Retina (tissue), 1 donor: ENCODE results near the gene PPP2R2D.

ENCODE experiments used
- DNase-seq: peaks from one replicate; pipeline ENCODE4 v3.0.0-alpha.2; 2016

PPP2R2D gene

DNA sequence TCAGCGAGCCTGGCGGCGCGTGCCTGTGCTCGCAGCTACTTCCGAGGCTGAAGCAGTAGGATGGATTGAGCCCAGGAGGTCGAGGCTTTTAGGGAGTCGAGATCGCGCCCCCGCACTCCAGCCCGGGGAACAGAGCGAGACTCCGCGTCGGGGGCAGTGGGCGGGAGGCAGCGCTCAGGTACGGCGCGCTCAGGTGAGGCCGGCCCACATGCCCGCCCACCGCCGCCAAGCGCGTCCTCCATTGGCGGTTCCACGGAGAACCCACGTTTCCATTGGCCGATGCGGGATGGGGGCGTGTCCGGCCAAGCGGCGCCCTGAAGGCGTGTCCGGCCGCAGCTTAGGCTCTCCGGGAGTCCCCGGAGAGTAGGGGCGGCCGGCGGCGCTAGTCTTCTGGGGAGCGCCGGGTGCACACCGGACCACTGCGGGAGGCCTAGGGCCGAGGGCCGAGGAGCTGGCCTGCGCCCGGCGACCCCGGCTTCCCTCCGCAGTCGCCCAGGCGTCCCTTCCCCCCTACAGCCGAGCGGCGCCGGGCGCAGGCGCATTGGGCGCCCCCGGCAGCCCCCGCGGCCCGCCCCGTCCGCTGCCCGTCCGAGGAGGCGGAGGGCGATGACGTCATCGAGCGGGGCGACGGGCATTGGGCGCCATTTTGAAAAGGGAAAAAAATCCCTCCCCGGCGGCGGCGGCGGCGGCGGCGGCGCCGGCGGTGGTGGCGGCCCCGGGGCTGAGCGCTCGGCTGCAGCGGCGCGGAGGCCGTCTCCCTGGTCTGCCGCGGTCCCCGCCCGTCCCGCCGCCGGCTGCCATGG is at the start of gene PPP2R2D:
TSS of gene PPP2R2D (plus strand) at position 659 of the 803 bp plus-strand sequence. CDS start at position 800, 141 bp downstream.
- DNase-seq, result peak; percentile 99

DNA sequence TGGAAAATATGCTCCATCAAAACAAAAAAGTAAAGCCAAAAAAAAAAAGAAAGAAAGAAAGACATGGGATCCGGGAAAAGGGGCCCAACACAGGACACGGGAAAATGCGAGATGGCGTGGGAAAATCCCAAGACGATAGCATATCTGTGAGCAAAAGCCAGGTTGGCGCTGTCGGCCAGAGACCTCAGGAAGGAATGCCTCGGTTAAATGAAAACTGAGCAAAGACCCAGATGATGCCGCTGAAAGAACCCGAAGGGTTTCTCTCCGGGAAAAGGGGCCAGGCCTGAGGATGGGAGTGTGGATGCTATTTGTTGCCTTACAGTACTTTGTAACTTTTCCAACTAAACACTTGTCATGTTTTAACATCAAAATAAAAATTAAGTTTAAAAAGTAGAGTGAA is 49.5 kb upstream of the PPP2R2D start:
- no peak for DNase-seq

DNA sequence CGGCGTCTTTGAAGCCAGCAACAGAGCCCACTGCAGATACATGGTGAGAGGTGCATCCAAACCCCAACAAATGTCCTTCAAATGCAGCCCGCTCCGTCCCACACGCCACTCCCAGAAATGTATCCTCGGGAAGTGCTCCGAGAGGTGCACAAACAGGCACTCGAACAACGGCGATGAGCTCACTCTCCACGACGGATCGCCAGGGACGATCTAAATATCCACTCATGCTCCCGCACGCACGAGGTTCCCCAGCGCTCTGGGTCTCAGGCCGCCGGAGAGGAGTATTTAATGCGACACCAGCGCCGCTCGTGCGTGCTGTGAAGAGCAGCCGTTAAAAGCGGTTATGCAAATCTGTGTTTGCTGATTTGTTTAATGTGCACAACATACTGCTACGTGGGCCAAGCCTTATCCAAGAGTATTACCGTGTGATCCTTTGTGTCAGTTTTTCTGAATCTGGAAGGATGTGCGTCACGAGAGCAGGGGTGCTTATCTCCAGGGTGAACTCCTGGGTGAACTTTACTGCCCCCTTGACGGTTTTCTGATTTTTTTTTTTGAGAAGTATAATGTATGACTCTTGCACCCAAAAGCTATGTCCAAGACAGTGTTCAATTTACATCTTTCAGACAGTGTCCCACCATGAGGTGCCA is 48.5 kb upstream of the PPP2R2D start:
- no peak for DNase-seq

DNA sequence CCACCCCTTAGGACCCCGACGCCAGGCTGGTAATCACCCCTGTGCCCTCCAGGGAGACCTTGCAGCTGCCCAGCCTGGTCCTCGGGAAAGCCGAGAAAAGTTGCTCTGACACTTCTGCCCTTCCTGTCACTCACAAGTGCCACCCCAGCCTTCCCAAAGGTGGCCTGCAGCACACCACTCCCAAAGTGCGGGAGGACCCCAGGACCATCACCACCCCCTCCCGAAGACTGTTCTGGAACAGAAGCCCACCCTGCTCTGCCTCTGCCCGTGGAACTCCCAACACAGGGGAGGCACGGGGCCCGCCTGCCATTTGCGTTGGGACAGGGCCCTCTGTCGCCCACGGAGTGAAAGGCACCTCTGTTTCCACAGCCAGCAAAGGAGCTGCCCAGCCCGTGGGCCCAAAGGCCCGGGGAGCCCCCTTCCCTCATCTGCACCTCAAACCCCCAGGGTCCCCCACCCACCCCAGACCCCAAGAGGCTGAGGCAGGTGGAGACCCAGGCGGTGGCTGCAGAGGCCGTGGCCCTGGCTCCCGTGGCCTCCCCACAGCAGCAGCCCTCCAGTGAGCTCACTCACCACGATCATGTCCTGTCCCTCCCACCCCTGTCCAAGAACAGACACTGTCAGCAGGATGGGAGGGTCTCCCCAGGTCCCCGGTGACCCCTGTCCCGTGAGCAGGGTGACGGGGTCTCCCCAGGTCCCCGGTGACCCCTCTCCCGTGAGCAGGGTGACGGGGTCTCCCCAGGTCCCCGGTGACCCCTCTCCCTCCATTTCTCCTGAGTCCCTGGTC is 47.8 kb upstream of the PPP2R2D start:
- DNase-seq, result no peak

DNA sequence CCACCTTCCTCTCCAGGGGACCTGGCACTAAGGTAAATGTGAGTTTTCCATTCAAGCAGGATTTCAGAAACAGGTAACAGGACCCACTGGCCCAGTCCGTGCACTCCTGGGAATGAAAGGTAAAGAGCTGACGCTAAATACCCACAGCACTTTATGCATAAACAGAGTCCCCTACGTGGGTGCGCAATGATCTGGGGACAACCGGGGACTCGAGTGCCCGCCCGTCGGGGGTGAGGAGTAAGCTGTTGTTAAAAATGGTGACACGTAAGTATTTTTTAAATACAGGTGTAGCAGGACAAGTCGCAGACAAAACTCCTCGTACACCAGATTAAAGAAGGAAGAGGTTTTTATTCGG is 47.2 kb upstream of the PPP2R2D start:
- no peak for DNase-seq

DNA sequence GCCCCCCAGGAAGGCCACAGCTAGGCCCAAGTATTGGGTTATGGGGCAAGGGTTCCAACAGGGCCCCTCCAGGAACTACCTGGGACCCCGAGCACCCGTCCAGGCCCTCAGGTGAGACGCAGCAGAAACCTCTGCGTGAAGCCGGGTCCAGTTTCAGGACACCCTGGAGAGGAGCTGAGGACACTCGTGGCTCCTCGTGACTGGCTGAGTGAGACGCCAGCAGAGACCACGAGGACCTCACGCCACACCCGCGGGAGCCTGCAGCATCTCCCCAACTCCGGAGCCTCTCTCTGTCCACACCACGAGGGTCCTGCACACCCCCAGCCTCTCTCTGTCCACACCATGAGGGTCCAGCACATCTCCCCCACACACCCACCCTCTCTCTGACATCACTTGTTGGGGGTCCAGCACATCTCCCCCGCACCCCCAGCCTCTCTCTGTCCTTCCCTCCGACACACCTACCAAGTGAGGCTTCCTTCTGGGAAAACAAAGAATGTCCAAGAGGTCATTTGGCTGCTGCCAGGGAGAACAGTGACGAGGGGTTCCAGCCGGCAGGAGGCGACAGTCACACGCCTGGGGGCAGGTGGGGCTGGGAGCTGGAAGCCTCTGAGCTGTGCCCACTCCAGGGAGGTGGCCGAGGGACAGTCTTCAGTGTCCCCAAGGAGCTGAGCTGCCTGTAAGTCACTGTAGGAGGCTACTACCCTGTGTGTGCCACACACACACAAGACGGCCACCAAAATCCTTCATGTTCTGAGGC is 46.1 kb upstream of the PPP2R2D start:
- no peak for DNase-seq

DNA sequence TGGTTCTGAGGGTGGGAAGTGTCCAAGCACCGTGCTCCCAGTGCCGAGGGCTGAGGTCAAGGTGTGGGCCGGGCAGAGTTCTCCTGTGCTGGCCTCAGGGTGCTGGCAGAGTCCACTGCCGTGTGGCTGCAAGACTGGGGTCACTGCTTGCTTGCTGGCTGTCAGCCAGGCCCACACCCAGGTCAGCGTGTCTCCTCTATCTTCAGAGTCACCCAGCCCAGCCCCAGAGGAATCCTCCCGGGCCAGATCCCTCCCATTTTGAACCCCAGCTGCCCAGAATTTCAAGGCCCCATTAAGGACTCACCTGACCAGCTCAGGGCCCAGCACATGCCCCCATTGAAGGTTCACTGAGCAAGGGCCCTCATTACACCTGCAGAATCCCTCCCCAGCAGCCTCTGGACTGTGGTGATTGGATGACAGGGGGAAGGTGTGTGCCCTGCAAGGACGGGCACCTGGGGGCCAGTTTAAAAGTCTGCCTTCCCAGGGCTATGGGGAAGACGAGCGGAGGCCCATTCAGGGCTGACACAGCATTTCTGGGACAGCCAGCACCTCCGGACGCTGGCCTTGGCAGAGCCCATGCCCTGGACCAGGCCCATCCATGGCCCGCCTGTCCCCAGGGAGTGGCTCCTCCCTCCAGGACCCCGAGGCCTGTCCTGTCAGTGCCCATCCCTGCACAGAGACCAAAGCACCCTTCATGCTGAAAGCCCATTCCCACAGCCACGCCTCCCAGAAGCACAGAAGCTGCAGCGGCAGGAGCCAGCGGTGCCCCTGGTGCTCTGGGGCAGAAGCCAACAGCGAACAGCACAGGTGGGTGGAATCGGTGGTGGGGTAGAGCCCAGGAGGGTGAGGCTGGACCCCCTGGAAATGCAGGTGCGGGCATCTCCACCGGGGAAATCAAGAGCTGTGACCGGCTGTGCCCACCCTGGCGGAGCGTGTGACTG is 45.1 kb upstream of the PPP2R2D start:
- DNase-seq, result no peak

DNA sequence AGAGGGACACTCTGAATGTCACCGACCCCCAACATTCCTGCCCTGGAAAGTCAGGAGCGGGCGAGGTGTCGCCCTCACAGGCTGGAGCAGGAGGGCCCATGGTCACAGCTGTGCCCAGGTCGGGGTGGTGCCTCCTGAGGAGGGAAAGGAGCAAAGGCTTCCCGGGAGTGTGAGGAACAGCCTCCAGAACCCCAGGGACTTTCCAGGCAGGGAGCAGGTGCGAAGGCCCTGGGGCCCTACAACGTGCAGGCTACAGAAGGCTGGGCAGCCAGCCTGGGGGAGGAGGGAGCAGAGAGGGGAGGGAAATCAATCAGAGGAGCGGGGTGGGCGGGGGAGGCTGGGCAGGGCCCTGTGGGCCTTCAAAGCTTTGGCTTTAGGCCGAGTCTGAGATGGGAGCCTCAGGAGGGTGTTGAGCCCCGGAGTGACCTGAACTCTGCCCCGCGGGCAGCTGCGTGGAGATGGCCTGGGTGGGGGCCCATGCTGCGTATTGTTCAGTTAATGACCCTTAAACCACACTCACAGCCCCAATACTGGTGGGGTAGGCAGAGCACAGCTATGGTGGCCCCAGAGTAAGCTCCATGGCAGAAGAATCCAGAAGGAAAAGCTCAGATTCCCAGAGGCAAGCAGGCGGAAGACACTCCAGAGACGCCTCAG is 44.2 kb upstream of the PPP2R2D start:
- no peak for DNase-seq

DNA sequence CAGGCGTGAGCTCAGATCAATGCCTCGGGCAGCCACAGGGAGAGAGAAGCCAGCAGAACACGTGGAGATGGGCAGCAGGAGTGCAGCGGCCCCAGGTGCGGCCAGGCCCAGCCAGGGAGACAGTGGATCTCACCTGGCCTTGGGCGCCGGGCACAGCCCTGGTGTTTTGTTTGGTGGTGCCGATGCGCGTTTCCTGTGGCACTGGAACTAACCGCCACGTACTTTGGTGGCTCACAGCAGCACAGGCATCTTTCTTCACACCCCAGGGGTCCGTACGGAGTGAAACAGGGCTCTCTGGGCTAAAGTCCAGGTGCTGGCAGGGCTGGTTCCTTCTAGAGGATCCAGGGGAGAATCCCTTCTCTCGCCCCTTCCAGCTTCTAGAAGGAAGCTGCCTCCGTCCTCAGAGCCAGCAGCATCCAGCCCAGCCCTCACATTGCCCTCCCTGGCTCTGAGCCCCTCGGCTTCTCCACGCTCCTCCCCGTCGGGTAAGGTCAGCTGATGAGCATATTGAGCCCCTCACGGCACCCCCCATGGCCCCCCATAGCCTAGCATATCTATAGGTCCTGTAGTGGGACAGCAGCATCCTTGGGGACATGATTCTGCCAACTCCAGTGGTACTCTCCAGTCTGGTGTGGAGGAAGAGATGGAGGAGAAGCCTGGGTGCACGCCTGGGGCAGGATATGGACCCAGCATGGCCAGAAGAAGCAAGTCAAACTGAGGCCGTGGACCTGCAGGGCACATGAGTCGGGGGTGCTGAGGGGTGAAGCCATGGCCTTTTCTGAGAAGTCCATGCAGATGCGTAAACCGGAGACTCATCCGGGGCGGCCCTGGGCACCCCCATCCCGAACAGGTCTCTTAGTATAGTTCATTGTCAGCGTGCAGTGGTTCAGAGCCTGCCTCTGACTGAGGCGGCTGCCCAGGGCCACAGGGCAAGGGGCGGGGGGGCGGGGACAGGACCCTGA is 43.4 kb upstream of the PPP2R2D start:
- DNase-seq, result no peak

DNA sequence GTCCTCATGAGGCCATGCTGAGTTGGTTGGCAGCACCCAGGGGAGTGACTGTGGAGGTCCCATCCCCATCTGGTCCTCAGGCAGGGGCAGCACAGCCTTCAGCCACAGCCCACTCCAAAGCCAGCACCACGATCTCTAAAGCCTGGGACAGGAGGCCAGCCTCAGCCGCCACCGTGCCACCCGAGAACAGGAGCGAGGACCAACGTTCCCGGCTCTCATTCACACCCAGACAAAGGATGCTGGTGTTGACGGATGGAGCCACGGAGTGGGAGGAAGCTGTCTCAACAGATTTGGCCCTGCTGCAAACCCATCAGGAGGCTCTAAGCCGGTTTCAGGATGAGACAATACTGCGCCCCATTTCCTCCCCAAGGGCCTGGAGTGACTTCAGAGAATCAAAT is 42.7 kb upstream of the PPP2R2D start:
- no peak for DNase-seq

DNA sequence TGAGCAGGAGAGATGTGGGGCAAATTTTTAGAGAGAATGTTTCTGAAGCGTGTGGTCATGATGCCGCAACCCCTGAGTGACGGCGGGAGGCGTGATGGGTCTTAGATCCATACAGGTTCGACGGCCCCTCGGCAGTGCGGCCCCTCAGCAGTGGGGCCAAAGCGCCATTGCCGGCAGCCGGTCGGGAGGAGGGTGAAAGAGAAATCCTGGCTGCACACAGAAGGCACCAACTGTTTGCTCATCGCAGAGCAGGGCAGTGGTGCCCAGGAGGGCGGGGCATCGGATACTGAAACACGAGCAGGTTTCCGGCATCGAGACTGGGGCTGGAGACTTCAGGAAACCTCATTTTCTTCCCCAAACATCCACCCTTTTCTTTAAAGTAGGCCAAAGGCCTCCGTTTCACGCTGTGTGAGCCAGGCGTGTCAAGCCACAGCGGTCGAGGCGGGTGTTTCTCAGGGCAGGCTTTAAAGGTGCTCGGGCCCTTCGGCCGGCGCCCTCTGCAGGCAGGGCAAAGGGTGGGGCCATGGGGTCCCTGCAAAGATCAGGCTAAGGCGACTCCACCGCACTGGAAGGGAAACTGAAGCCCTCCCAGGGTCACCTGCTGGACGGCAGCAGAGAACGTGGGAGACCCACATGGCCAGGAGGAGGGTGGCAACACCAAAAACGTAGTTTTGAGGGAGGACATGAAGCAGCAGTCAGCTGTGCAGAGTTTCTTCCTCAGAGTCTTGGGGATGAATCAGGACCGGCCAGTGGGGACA is 42.0 kb upstream of the PPP2R2D start:
- DNase-seq, result no peak

DNA sequence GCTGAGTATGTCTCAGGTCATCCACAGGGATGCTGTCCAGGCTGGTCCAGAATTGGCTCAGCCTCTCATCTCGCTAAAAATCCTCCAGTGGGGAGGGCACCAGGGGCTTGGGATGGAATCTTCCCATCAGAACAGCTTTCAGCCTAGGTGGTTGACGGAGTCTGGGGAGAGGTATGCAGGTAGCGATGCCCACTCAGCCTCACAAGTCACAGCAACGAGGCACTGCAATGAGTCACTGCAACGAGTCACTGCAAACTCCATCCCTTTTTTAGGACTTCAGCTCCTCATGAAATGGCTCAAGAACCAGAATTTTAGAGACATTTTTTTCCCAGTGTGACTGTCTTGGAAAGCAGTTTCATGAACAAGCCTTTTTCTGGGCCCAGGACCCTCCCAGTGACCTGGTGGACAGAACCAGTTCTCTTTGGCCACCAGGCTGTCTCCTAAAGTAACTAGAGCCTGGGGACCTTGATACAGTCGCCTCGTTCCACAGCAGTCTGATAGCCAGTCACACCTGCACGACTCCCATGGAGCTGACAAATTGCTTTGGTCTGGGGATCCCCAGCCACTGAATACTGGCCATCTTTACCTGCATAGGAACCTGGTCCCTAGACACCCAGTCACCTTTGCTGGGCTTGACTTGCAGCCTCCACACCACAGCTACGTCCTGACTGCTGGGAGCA is 41.3 kb upstream of the PPP2R2D start:
- DNase-seq, result no peak

DNA sequence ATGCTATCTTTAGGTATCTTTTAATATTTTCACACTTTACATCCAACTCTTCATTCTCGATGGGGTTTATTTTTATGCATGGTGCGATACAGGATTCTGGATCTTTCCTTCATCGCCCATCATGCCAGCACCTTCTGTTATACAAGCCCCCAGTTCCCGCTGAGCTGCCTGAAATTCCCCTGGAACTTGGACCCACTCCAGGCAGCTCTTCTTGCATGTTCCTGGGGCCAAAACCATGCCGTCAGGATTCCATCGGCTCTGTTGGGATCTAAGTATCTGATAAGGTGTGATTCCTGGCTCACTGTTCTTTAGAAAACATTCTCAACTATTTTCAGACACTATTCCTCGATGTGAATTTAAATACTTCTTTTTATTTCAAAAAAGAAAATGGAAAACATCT is 40.5 kb upstream of the PPP2R2D start:
- DNase-seq, result no peak

DNA sequence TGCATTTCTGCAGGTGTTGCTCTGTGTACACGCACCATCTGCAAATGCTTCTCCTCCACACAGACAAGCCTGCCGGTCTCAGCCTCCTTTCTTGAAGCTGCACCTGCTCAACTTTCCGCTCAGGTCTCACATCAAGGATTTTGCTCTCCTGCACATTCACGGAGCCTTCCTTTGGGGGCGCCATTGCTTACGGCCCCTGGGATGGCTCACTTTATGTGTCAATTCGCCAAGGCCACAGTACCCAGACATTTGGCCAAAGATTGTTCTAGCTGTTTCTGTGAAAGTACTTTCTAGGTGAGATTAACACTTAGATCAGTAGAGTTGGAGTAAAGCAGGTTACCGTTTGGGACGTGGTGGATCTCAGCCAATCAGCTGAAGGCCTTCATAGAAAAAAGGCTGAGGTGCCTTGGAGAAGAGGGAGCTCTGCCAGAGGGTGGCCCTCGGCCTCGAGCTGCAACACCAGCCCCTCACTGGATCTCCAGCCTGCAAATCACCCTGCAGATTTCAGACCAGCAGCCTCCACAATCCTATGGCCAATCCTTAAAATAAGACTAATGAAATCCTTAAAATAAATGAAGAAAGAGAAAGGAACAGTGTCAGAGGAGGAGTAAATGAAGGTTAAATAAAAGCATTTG is 39.9 kb upstream of the PPP2R2D start:
- DNase-seq, result no peak

DNA sequence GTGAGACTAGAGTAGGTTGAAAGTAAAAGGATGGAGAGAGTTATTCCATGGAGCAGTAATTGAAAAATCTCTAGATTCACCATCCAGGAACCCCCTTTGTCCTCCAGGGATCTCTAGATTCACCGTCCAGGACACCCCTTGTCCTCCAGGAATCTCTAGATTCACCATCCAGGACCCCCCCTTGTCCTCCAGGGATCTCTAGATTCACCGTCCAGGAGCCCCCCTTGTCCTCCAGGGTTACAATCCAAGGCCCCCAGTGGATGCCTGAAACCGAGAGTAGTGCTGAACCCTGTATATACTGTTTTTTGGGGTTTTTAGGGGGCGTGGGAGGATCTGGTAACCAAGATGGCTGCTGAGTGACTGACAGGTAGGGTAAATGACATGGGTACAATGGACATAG is 38.3 kb upstream of the PPP2R2D start:
- no peak for DNase-seq

DNA sequence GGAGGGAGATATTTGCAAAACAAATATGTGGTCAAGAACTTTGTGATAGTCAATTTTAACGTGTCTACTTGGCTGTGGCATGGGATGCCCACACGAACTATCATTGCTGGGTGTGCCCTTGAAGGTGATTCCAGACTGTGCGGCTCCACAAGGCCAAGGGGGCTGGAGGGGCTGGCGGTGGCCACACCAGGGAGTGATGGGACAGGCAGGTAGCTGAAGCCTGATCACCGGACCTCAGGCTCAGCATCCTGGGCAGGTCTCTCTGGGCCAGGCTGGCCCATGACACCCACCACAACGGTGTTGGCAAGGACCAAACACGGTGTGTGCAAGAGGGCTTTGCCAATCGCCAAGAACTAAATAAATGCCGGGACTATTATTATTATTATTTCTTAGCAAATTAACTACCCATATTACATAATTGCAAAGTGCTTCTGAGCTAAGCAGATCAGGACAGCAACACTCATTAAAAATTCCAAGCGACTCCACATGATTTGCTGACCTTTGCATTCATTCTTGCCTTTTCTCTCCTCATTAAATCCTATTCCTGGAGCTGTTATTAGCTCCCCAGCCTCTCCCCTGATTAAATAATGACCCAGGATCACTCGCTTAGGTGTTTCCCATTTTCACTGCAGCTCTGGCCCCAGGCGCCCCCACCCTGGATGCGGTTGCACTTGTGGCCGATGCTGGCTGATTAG is 35.4 kb upstream of the PPP2R2D start:
- DNase-seq, result no peak

DNA sequence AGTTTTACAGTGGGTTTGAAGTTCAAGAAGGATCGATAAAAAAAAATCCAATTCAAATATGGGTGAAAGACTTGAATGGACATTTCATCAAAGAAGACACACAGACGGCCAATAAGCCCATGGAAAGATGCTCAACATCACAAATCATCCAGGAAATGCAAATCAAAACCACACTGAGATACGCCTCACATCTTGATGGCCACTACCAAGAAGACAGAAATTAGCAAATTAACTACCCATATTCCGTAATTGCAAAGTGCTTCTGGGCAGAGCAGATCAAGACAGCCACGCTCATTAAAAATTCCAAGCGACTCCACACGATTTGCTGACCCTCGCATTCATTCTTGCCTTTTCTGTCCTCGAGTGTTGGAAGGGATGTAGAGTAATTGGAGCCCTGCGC is 34.1 kb upstream of the PPP2R2D start:
- DNase-seq, result no peak

DNA sequence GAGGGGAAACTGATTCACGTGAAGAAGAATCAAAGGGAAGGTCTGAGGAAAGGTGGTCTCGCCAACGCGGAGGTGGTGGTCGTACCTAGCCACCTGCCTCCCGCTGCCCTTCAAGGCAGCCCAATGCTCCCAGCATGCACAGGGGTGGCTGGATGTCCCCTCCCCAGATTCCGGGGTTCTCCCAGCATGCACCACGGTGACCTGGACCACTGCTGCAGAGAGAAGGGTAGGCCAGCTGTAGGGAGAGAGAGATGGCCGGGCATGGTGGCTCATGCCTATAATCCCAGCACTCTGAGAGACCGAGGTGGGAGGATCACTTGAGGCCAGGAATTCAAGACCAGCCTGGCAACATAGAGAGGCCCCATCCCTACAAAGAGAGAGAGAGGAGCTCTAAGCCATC is 32.4 kb upstream of the PPP2R2D start:
- no peak for DNase-seq
